H1 (cell line): ENCODE results near the gene ZBTB9. TPM values are rescaled to one million over a fixed set of nuclear protein-coding genes. Genes with fewer than 3 reads are reported as not detected.
A peak's percentile ranks its signal among the peaks of the same experiment; 100 is the strongest.

ENCODE experiments used
- CTCF ChIA-PET: fragments of 300-600 bp; sonication (Branson Sonifier 250); formaldehyde crosslinking; loops from one replicate; lab custom pipeline; 2021; ENCODE audit not compliant: partially characterized antibody; lab: Charles Lee
- POLR2A ChIA-PET: fragments of 300-600 bp; sonication (Branson Sonifier 250); formaldehyde crosslinking; loops from one replicate; lab custom pipeline; 2021; ENCODE audit warnings: inconsistent platforms; ENCODE audit not compliant: partially characterized antibody; lab: Charles Lee
- DNase-seq, 2 experiments: peaks; one replicate each; pipeline versions ENCODE4 v3.0.0 to v3.0.0-alpha.2; 2010 to 2022; ENCODE audit warnings: low spot score in 2 of 2, low read depth in 1 of 2, mixed read lengths in 1 of 2
- FAIRE-seq: peaks from 2 replicates; lab custom pipeline; 2011; peaks lifted over from hg19 to GRCh38; lab: Jason Lieb, UNC
- H2AFZ ChIP-seq: 2 replicates; pipeline ENCODE4 v1.8.1; 2012; ENCODE audit warnings: low read length, inconsistent platforms
- H2AK5ac ChIP-seq: 2 replicates; pipeline ENCODE4 v1.6.1; 2013; ENCODE audit warnings: low read depth, low read length
- H2BK120ac ChIP-seq: replicated peaks from 2 replicates; pipeline ENCODE3; 2013; ENCODE audit warnings: low read depth, low read length, inconsistent platforms
- H2BK12ac ChIP-seq: 2 replicates; pipeline ENCODE4 v1.6.1; 2013; ENCODE audit warnings: low read depth, low read length
- H2BK15ac ChIP-seq: 2 replicates; pipeline ENCODE4 v1.6.1; 2013; ENCODE audit warnings: low read length
- H2BK20ac ChIP-seq: 2 replicates; pipeline ENCODE4 v1.6.1; 2013; ENCODE audit warnings: low read length
- H2BK5ac ChIP-seq: 2 replicates; pipeline ENCODE4 v1.6.1; 2013; ENCODE audit warnings: low read depth, low read length
- H3K14ac ChIP-seq: 2 replicates; pipeline ENCODE4 v1.6.1; 2013; ENCODE audit warnings: inconsistent platforms; ENCODE audit not compliant: insufficient read length
- H3K18ac ChIP-seq: 2 replicates; pipeline ENCODE4 v1.6.1; 2013; ENCODE audit warnings: low read length; ENCODE audit errors: extremely low read depth
- H3K23ac ChIP-seq: 2 replicates; pipeline ENCODE4 v1.6.1; 2013; ENCODE audit warnings: inconsistent platforms; ENCODE audit not compliant: insufficient read length
- H3K23me2 ChIP-seq: 2 replicates; pipeline ENCODE4 v1.6.1; 2013; ENCODE audit warnings: low read depth, low read length
- H3K27ac ChIP-seq: 2 replicates; pipeline ENCODE4 v1.6.1; 2011; ENCODE audit warnings: low read depth, low read length, inconsistent platforms
- H3K27me3 ChIP-seq, 4 experiments: replicated peaks in 1 of 4; 1 replicate in 1 of 4; 2 replicates in 3 of 4; pipeline versions ENCODE4 v1.6.1 to v1.8.1; 2011 to 2013; ENCODE audit warnings: low read length in 3 of 4, mild to moderate bottlenecking in 3 of 4, inconsistent platforms in 2 of 4, mixed read lengths in 2 of 4, moderate library complexity in 1 of 4; ENCODE audit not compliant: control insufficient read depth in 3 of 4, insufficient read depth in 3 of 4; ENCODE audit errors: extremely low read depth in 1 of 4
- H3K36me3 ChIP-seq, 4 experiments: 2 replicates each; pipeline versions ENCODE4 v1.6.1 to v1.8.1; 2011 to 2013; ENCODE audit warnings: mild to moderate bottlenecking in 4 of 4, low read length in 3 of 4, moderate library complexity in 2 of 4, control low read depth in 1 of 4, inconsistent platforms in 1 of 4; ENCODE audit not compliant: insufficient read depth in 4 of 4, control insufficient read depth in 2 of 4
- H3K4ac ChIP-seq: replicated peaks from 2 replicates; pipeline ENCODE3; 2013; ENCODE audit warnings: low read length, low read depth, mixed read lengths, inconsistent platforms; ENCODE audit not compliant: insufficient read length
- H3K4me1 ChIP-seq, 4 experiments: replicated peaks in 1 of 4; 1 replicate in 1 of 4; 2 replicates in 3 of 4; pipeline versions ENCODE4 v1.6.1 to v1.8.1; 2011 to 2013; ENCODE audit warnings: low read length in 3 of 4, inconsistent platforms in 2 of 4, mixed read lengths in 1 of 4; ENCODE audit not compliant: insufficient read depth in 4 of 4, control insufficient read depth in 3 of 4
- H3K4me2 ChIP-seq, 2 experiments: 2 replicates each; pipeline versions ENCODE4 v1.6.1 to v1.8.1; 2011 to 2013; ENCODE audit warnings: low read depth in 2 of 2, low read length in 2 of 2, control low read depth in 1 of 2, inconsistent platforms in 1 of 2, mild to moderate bottlenecking in 1 of 2; ENCODE audit not compliant: insufficient read depth in 1 of 2
- H3K4me3 ChIP-seq, 4 experiments: fragments of 200-600, 300-600 bp in 1 of 4; sonication (generic), shearing (Covaris generic), sonication (Bioruptor Twin) in 1 of 4; 2 replicates each; pipeline versions ENCODE4 v1.5.1 to v1.8.1; 2011 to 2016; ENCODE audit warnings: low read length in 4 of 4, low read depth in 3 of 4, control low read depth in 2 of 4, inconsistent platforms in 2 of 4, mild to moderate bottlenecking in 2 of 4, mixed read lengths in 1 of 4, moderate library complexity in 1 of 4; ENCODE audit not compliant: insufficient read depth in 2 of 4; ENCODE audit errors: extremely low read depth in 1 of 4
- H3K56ac ChIP-seq: replicated peaks from 2 replicates; pipeline ENCODE3; 2013; ENCODE audit warnings: low read depth, mild to moderate bottlenecking, mixed read lengths, low read length, inconsistent platforms; ENCODE audit not compliant: insufficient read length
- H3K79me1 ChIP-seq: 2 replicates; pipeline ENCODE4 v1.6.1; 2013; ENCODE audit warnings: low read depth, low read length, control low read depth
- H3K79me2 ChIP-seq, 2 experiments: 2 replicates each; pipeline versions ENCODE4 v1.6.1 to v1.8.1; 2012 to 2013; ENCODE audit warnings: low read length in 2 of 2, mild to moderate bottlenecking in 2 of 2, inconsistent platforms in 1 of 2; ENCODE audit not compliant: insufficient read depth in 2 of 2, control insufficient read depth in 1 of 2
- H3K9ac ChIP-seq, 4 experiments: replicated peaks in 1 of 4; 1 replicate in 1 of 4; 2 replicates in 3 of 4; pipeline versions ENCODE4 v1.6.1 to v1.8.1; 2011 to 2013; ENCODE audit warnings: low read depth in 3 of 4, low read length in 3 of 4, control low read depth in 2 of 4, mild to moderate bottlenecking in 2 of 4, moderate library complexity in 2 of 4, inconsistent platforms in 1 of 4; ENCODE audit errors: extremely low read depth in 1 of 4
- H3K9me3 ChIP-seq, 2 experiments: 2 replicates each; pipeline versions ENCODE4 v1.6.1 to v1.8.1; 2012 to 2013; ENCODE audit warnings: mild to moderate bottlenecking in 2 of 2, moderate library complexity in 2 of 2, control low read depth in 1 of 2, inconsistent platforms in 1 of 2, low read depth in 1 of 2, low read length in 1 of 2, mixed read lengths in 1 of 2; ENCODE audit not compliant: insufficient read depth in 2 of 2
- H4K20me1 ChIP-seq, 2 experiments: replicated peaks in 1 of 2; 2 replicates each; pipeline versions ENCODE3 to v1.8.1; 2011 to 2013; ENCODE audit warnings: inconsistent platforms in 2 of 2, low read length in 2 of 2, mild to moderate bottlenecking in 1 of 2; ENCODE audit not compliant: insufficient read depth in 2 of 2, control insufficient read depth in 1 of 2
- H4K5ac ChIP-seq: 2 replicates; pipeline ENCODE4 v1.6.1; 2013; ENCODE audit warnings: low read length, low read depth, mixed read lengths, inconsistent platforms; ENCODE audit not compliant: insufficient read length
- H4K8ac ChIP-seq: 2 replicates; pipeline ENCODE4 v1.8.0; 2013; ENCODE audit warnings: mild to moderate bottlenecking, moderate library complexity, low read length, inconsistent platforms; ENCODE audit not compliant: insufficient read depth; ENCODE audit errors: extremely low read depth
- H4K91ac ChIP-seq: replicated peaks from 2 replicates; pipeline ENCODE3; 2013; ENCODE audit warnings: low read length, mixed read lengths, inconsistent platforms; ENCODE audit not compliant: insufficient read length
- BCL11A ChIP-seq, 2 experiments: IDR thresholded peaks; one replicate each; pipeline ENCODE4 v1.6.1; 2011; ENCODE audit warnings: low read depth in 2 of 2, low read length in 2 of 2, mild to moderate bottlenecking in 2 of 2
- CHD2 ChIP-seq: IDR thresholded peaks from 2 replicates; pipeline ENCODE4 v1.6.1; 2012; ENCODE audit warnings: low read length, improper control_type of control experiment
- CTCF ChIP-seq, 3 experiments: IDR thresholded peaks; 1 replicate in 2 of 3; 2 replicates in 1 of 3; pipeline versions ENCODE4 v1.5.1 to v1.6.1; 2011; ENCODE audit warnings: low read length in 3 of 3, mild to moderate bottlenecking in 3 of 3, inconsistent platforms in 2 of 3, low read depth in 1 of 3, moderate library complexity in 1 of 3; ENCODE audit not compliant: insufficient read depth in 1 of 3; ENCODE audit errors: control extremely low read depth in 1 of 3
- MAX ChIP-seq: IDR thresholded peaks from 2 replicates; pipeline ENCODE4 v1.6.1; 2012; ENCODE audit warnings: inconsistent platforms
- RAD21 ChIP-seq, 2 experiments: IDR thresholded peaks in 1 of 2; conservative IDR thresholded peaks in 1 of 2; 2 replicates each; pipeline ENCODE4 v1.6.1; 2011; ENCODE audit warnings: low read depth in 2 of 2, low read length in 2 of 2, improper control_type of control experiment in 1 of 2, inconsistent platforms in 1 of 2, mild to moderate bottlenecking in 1 of 2, moderate library complexity in 1 of 2
- SIN3A ChIP-seq, 2 experiments: IDR thresholded peaks in 1 of 2; conservative IDR thresholded peaks in 1 of 2; 2 replicates each; pipeline ENCODE4 v1.6.1; 2011 to 2012; ENCODE audit warnings: low read length in 2 of 2, improper control_type of control experiment in 1 of 2, low read depth in 1 of 2, mild to moderate bottlenecking in 1 of 2
- WGBS, 2 experiments: shearing (Covaris generic) in 1 of 2; methylation state at CpG; one replicate each; pipeline versions ENCODE4 v1.1.6 to v1.1.7; 2013 to 2015; ENCODE audit warnings: low lambda C conversion rate in 2 of 2, mixed read lengths in 2 of 2, inconsistent platforms in 1 of 2, low coverage in 1 of 2, missing lambda C conversion rate in 1 of 2; ENCODE audit not compliant: insufficient replicate concordance in 2 of 2, insufficient coverage in 1 of 2, insufficient read length in 1 of 2; ENCODE audit errors: extremely low coverage in 1 of 2, missing lambda C conversion rate in 1 of 2; 5-methylcytosine and 5-hydroxymethylcytosine counted together
- polyA plus RNA-seq, 7 experiments: library from polyadenylated mRNA; depleted of rRNA in 3 of 7; stranded (reverse) in 5 of 7; unstranded in 2 of 7; fragments of >200 nt in 5 of 7; fragments of 200-250 nt in 2 of 7; gene quantifications; 1 replicate in 5 of 7; 2 replicates in 1 of 7; 4 replicates in 1 of 7; pipeline versions ENCODE4 v1.2.1 to v1.2.3, GENCODE V29; 2011 to 2013; ENCODE audit warnings: missing spikeins in 2 of 7, mixed read lengths in 2 of 7
- total RNA-seq: library from RNA; stranded (reverse); fragmentation: NEBNext Ultra II Directional; extraction: Animal tissue kit (Norgen Biotek cat#: 25700); gene quantifications from 2 replicates; pipeline ENCODE4 v1.2.1, GENCODE V29; 2021

ZBTB9 gene
- total and polyA plus RNA-seq, 2 of the 8 experiments (the other 6 are each of a cell fraction or from before 2014, with no cell fraction given), result 16.9 to 20.2 TPM

DNA sequence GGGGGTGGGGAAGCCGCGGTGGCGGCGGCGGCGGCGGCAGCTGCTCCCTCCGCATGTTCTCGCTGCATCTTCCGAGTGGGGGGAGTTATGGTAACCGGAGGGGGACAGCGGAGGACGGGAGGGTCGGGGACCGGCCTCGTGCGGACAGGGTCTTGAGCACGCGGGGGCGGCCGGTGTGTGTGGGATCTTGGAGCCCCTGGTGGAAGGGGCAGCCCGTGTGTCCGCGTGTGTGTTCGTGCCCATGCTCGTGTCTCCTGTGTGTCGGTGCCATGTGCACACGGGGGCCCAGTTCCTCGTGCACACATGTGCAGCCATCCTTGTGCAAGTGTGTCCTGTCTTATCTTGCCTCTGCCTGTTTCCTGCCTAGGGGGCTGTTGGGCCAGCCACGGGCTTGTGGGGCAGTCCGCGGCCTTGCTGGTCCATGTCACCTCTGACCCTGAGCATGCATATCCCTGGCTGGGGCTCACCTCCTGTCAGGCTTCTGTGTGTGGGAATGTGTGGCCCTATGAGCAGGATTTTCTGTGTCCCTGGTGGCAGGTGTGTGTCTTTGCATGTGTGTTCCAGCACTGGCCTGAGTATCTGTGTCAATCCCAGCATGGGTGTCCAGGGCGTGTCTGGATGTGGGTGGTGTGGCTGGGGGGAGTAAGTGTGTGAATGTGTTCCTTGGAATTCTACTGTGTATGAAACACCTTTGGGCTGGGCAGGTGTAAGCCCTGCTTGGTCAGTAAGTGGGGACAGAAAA is 26.0 kb upstream of the ZBTB9 start:
- no peak for DNase-seq
- peak in 2 of 3 experiments; percentile 14 to 36; a peak in 1 of 4 replicates for TF ChIP-seq CTCF (IDR thresholded peaks at IDR 0.05; ENCODE audit: control extremely low read depth in 1 of 3, insufficient read depth in 1 of 3, low read depth in 1 of 3, low read length in 3 of 3)
- no peak for TF ChIP-seq BCL11A (IDR thresholded peaks at IDR 0.05; ENCODE audit: low read depth in 2 of 2, low read length in 2 of 2)
- peak in 1 of 2 experiments; percentile 32; a peak in 1 of 4 replicates for TF ChIP-seq SIN3A (conservative IDR thresholded peaks at IDR 0.05 in 1 of 2, IDR thresholded peaks at IDR 0.05 in 1 of 2; ENCODE audit: low read depth in 1 of 2, low read length in 2 of 2)
- TF ChIP-seq MAX, result peak; percentile 65
- no peak for TF ChIP-seq CHD2
- peak in 1 of 2 experiments; percentile 11; a peak in 1 of 4 replicates for TF ChIP-seq RAD21 (IDR thresholded peaks at IDR 0.05 in 1 of 2, conservative IDR thresholded peaks at IDR 0.05 in 1 of 2; ENCODE audit: low read depth in 2 of 2, low read length in 2 of 2)
- H3K4me1 ChIP-seq, result peaks cover 15 to 52% (median 26%) of the 10 kb centered on the region in 4 experiments
- no peak overlapping the region for H2BK120ac ChIP-seq
- peak overlapping the region; percentile 95; the same call in 1 of the 2 replicates for H3K18ac ChIP-seq
- peak overlapping the region; percentile 27 to 62 (median 45); a peak in 7 of 8 replicates for H3K4me3 ChIP-seq
- H2AK5ac ChIP-seq, result 0 out of 2 replicates have a peak overlapping the region, but pooled peaks have one; percentile 1
- WGBS, 2 experiments, result 38% methylated on average over 20 of the region's 33 CpGs; no CpG with 5 or more reads in 1 of the 2 experiments
- no peaks in the 10 kb centered on the region for H3K27me3 ChIP-seq
- H4K20me1 ChIP-seq, result peaks cover 0 to 12% of the 10 kb centered on the region in 2 experiments
- H3K4me2 ChIP-seq, result peak overlapping the region; percentile 83 to 91
- H2BK5ac ChIP-seq, result peak overlapping the region; percentile 88; the same call in 1 of the 2 replicates
- 0 out of 2 replicates have a peak overlapping the region, but pooled peaks have one; percentile 0 for H2BK15ac ChIP-seq
- H3K23ac ChIP-seq, result no peak overlapping the region
- peaks cover 17% of the 10 kb centered on the region for H3K79me1 ChIP-seq
- H3K4ac ChIP-seq, result no peak overlapping the region
- peak overlapping the region in 2 of 4 experiments; percentile 9 to 11; a peak in 2 of 7 replicates for H3K9ac ChIP-seq
- peaks cover 0 to 8% (median 5%) of the 10 kb centered on the region in 4 experiments; a peak in 4 of 8 replicates for H3K36me3 ChIP-seq
- 0 out of 2 replicates have a peak overlapping the region, but pooled peaks have one; percentile 22 for H4K8ac ChIP-seq
- H3K14ac ChIP-seq, result no peak overlapping the region
- no peak overlapping the region for H2AFZ ChIP-seq
- H2BK12ac ChIP-seq, result peak overlapping the region; percentile 98; the same call in 1 of the 2 replicates
- ChIA-PET POLR2A (interaction anchor here (0.8 to 14.8 kb wide), 6 partner anchors 10 to 129 kb away, joined by 3 to 381 read pairs (median 30); partner anchors contain the start of genes CUTA, PHF1, RGL2 and SYNGAP1), CTCF (interaction anchor here (0.7 to 4.1 kb wide), 5 partner anchors 12 to 189 kb away, joined by 3 to 22 read pairs (median 4); no protein-coding TSS in a partner anchor)
- FAIRE-seq, result no peak
- no peak overlapping the region for H3K56ac ChIP-seq
- no peak overlapping the region for H4K5ac ChIP-seq
- H2BK20ac ChIP-seq, result no peak overlapping the region
- peaks cover 13 to 67% of the 10 kb centered on the region in 2 experiments for H3K79me2 ChIP-seq
- H4K91ac ChIP-seq, result peak overlapping the region; percentile 64
- no peaks in the 10 kb centered on the region for H3K9me3 ChIP-seq
- H3K27ac ChIP-seq, result 0 out of 2 replicates have a peak overlapping the region, but pooled peaks have one; percentile 43
- H3K23me2 ChIP-seq, result peaks cover 38% of the 10 kb centered on the region
